Measurements from ENCODE around the gene EYA2.

- no peak for TF ChIP-seq CTCF (IDR thresholded peaks at IDR 0.05)
- no peak for TF ChIP-seq POLR2A (IDR thresholded peaks at IDR 0.05)
Observed at GRCh38 chr20:47066484-47067270, 172.0 kb downstream of the EYA2 start.
